ENCODE data around the gene TRRAP.

TRRAP gene

DNA sequence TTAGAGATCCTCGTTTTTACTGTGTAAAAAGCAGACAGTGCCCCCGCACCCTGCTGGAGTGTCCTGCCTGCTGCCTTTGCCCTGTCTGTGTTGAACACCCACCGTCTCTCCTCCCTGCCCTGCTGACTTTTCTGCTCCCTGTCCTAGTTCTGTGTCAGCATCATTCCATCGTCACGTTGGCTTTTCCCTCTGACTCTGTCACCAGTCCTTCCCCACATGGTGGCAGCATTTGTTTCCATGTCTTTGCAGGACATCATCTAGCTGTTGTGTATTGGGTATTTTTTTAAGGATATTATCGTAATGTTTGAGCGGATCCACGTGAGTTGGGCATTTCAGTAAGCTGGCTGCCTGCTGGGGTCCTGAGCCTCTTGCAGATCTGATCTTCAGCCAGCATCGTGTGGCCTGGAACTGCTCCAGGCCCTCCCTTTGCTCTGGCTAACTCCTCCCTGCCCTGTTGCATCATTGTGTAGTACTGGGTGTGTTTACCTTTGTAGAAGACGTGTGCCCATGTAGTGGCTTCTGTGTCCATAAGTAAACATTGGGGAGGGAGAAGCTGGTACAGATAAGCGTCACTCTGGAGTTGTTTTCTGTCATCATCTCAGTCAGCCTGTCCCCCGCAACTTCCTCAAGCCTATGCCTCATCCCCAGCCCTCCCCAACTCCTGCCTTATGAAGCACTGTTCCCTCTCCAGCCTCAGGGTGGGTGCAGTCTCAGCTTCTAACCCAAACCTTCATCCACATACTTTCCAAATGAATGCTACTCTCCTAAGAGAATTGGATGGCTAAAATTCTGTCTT lies 44.3 kb downstream of the TRRAP start:
- DNase-seq (ENCODE audit: low read depth in 1 of 2, low spot score in 1 of 2), result no peak
- TF ChIP-seq, protein P1, sequence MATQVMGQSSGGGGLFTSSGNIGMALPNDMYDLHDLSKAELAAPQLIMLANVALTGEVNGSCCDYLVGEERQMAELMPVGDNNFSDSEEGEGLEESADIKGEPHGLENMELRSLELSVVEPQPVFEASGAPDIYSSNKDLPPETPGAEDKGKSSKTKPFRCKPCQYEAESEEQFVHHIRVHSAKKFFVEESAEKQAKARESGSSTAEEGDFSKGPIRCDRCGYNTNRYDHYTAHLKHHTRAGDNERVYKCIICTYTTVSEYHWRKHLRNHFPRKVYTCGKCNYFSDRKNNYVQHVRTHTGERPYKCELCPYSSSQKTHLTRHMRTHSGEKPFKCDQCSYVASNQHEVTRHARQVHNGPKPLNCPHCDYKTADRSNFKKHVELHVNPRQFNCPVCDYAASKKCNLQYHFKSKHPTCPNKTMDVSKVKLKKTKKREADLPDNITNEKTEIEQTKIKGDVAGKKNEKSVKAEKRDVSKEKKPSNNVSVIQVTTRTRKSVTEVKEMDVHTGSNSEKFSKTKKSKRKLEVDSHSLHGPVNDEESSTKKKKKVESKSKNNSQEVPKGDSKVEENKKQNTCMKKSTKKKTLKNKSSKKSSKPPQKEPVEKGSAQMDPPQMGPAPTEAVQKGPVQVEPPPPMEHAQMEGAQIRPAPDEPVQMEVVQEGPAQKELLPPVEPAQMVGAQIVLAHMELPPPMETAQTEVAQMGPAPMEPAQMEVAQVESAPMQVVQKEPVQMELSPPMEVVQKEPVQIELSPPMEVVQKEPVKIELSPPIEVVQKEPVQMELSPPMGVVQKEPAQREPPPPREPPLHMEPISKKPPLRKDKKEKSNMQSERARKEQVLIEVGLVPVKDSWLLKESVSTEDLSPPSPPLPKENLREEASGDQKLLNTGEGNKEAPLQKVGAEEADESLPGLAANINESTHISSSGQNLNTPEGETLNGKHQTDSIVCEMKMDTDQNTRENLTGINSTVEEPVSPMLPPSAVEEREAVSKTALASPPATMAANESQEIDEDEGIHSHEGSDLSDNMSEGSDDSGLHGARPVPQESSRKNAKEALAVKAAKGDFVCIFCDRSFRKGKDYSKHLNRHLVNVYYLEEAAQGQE (IDR thresholded peaks at IDR 0.05; ENCODE audit: insufficient replicate concordance, low read depth), result no peak
- no peak for TF ChIP-seq SPI1 (IDR thresholded peaks at IDR 0.05; ENCODE audit: borderline replicate concordance, low read depth)
- TF ChIP-seq GABPA (IDR thresholded peaks at IDR 0.05; ENCODE audit: low read depth), result no peak
- TF ChIP-seq POLR2AphosphoS5 (IDR thresholded peaks at IDR 0.05; ENCODE audit: low read depth), result no peak
- TF ChIP-seq, protein P2, sequence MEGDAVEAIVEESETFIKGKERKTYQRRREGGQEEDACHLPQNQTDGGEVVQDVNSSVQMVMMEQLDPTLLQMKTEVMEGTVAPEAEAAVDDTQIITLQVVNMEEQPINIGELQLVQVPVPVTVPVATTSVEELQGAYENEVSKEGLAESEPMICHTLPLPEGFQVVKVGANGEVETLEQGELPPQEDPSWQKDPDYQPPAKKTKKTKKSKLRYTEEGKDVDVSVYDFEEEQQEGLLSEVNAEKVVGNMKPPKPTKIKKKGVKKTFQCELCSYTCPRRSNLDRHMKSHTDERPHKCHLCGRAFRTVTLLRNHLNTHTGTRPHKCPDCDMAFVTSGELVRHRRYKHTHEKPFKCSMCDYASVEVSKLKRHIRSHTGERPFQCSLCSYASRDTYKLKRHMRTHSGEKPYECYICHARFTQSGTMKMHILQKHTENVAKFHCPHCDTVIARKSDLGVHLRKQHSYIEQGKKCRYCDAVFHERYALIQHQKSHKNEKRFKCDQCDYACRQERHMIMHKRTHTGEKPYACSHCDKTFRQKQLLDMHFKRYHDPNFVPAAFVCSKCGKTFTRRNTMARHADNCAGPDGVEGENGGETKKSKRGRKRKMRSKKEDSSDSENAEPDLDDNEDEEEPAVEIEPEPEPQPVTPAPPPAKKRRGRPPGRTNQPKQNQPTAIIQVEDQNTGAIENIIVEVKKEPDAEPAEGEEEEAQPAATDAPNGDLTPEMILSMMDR (IDR thresholded peaks at IDR 0.05; ENCODE audit: insufficient read depth, low read length), result no peak
- Histone ChIP-seq H3K27me3 (ENCODE audit: insufficient read depth, poor library complexity, severe bottlenecking) (no peaks in the 10 kb centered on the region), H3K27ac (replicated peaks) (no peak overlapping the region), H3K4me3 (replicated peaks; ENCODE audit: insufficient read depth, low read length) (no peak overlapping the region)

DNA sequence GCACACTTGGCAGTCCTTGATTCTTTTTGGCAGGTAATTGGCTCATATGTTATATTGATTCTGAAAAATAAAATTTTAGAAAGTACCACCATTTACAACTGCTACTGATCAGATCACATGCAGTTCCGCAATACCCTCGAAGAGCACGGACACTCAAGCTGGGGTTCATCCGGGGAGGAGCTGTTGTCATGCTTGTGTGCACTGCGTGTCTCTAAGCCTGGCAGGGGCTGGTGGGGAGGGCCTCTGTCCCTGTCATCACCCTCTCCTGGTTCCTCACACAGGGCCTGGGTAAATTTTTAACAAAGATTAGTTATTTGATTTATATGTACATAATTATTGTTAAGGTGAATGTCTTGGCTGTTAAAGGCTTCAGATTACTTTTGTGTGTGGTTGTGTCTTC lies 45.2 kb downstream of the TRRAP start:
- H3K27ac ChIP-seq (replicated peaks), result no peak overlapping the region

DNA sequence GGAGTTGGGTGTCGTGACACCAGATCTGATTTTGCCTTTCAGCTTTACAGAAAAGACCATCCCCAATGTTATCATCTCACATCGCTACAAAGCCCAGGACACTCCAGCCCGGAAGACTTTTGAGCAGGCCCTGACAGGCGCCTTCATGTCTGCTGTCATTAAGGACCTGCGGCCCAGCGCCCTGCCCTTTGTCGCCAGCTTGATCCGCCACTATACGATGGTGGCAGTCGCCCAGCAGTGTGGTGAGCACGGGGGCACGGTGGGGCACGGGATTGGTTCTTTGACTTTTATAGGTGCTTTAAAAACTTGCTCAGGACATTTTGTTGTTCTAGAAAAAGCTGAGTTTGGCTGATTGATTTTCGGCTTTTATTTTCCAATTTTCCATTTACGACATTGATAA lies 48.8 kb downstream of the TRRAP start:
- Histone ChIP-seq H3K4me3 (replicated peaks; ENCODE audit: insufficient read depth, low read length) (no peak overlapping the region), H3K27ac (replicated peaks) (no peak overlapping the region), H3K27me3 (ENCODE audit: insufficient read depth, poor library complexity, severe bottlenecking) (no peaks in the 10 kb centered on the region)
- DNase-seq (ENCODE audit: low read depth in 1 of 2, low spot score in 1 of 2), result no peak
- TF ChIP-seq, protein P2 (IDR thresholded peaks at IDR 0.05; ENCODE audit: insufficient read depth, low read length), result no peak
- no peak for TF ChIP-seq SPI1 (IDR thresholded peaks at IDR 0.05; ENCODE audit: borderline replicate concordance, low read depth)
- TF ChIP-seq, protein P1 (IDR thresholded peaks at IDR 0.05; ENCODE audit: insufficient replicate concordance, low read depth), result no peak
- no peak for TF ChIP-seq POLR2AphosphoS5 (IDR thresholded peaks at IDR 0.05; ENCODE audit: low read depth)
- TF ChIP-seq GABPA (IDR thresholded peaks at IDR 0.05; ENCODE audit: low read depth), result no peak

More for the DNA sequence above, 45.2 kb downstream of the TRRAP start:
- TF ChIP-seq, protein P1 (IDR thresholded peaks at IDR 0.05; ENCODE audit: insufficient replicate concordance, low read depth), result no peak
- TF ChIP-seq POLR2AphosphoS5 (IDR thresholded peaks at IDR 0.05; ENCODE audit: low read depth) (no peak), SPI1 (IDR thresholded peaks at IDR 0.05; ENCODE audit: borderline replicate concordance, low read depth) (no peak), GABPA (IDR thresholded peaks at IDR 0.05; ENCODE audit: low read depth) (no peak)
- TF ChIP-seq, protein P2 (IDR thresholded peaks at IDR 0.05; ENCODE audit: insufficient read depth, low read length), result no peak
- no peak for DNase-seq (ENCODE audit: low read depth in 1 of 2, low spot score in 1 of 2)
- H3K4me3 ChIP-seq (replicated peaks; ENCODE audit: insufficient read depth, low read length), result no peak overlapping the region
- H3K27me3 ChIP-seq (ENCODE audit: insufficient read depth, poor library complexity, severe bottlenecking), result no peaks in the 10 kb centered on the region
